SK-N-SH (cell line): ENCODE data around the gene CEP89. TPM values are rescaled to one million over a fixed set of nuclear protein-coding genes. Genes with fewer than 3 reads are reported as not detected.

Source experiments
- CTCF ChIA-PET: fragments of 300-600, 350-600 bp; formaldehyde crosslinking; extraction: SDS; loops from one replicate; lab custom pipeline; 2021; lab: Yijun Ruan, JAX
- POLR2A ChIA-PET: fragments of 350-600 bp; sonication (Branson Sonifier 250); formaldehyde crosslinking; extraction: SDS; loops from one replicate; lab custom pipeline; 2020; ENCODE audit warnings: antibody characterized with exemption, inconsistent platforms; lab: Yijun Ruan, JAX
- DNase-seq: peaks from one replicate; pipeline ENCODE4 v3.0.0; 2012
- H2AFZ ChIP-seq: fragments of 200-600 bp; sonication (generic); 2 replicates; pipeline ENCODE4 v1.8.1; 2016; ENCODE audit warnings: antibody characterized with exemption, mild to moderate bottlenecking, low read depth
- H3F3A ChIP-seq: fragments of 200-600 bp; sonication (generic); replicated peaks from 2 replicates; pipeline ENCODE3; 2016; ENCODE audit warnings: antibody characterized with exemption, mild to moderate bottlenecking; ENCODE audit not compliant: insufficient read depth
- H3K27ac ChIP-seq, 2 experiments: fragments of 200-500 bp in 1 of 2; fragments of 200-600 bp in 1 of 2; sonication (Bioruptor generic) in 1 of 2; sonication (generic), shearing (Covaris generic) in 1 of 2; 2 replicates each; pipeline versions ENCODE4 v1.5.1 to v1.6.1; 2014 to 2016; ENCODE audit warnings: low read depth in 2 of 2, inconsistent platforms in 1 of 2, low read length in 1 of 2, mild to moderate bottlenecking in 1 of 2, mixed read lengths in 1 of 2
- H3K27me3 ChIP-seq: fragments of 200-600 bp; sonication (generic), shearing (Covaris generic); 2 replicates; pipeline ENCODE4 v1.6.1; 2016; ENCODE audit warnings: mixed run types; ENCODE audit not compliant: insufficient read depth
- H3K36me3 ChIP-seq, 2 experiments: fragments of 200-500 bp in 1 of 2; fragments of 200-600 bp in 1 of 2; sonication (Bioruptor generic) in 1 of 2; sonication (generic) in 1 of 2; replicated peaks in 1 of 2; 2 replicates each; pipeline versions ENCODE3 to v1.5.1; 2014 to 2016; ENCODE audit warnings: low read length in 1 of 2, mild to moderate bottlenecking in 1 of 2; ENCODE audit not compliant: insufficient read depth in 2 of 2, control insufficient read depth in 1 of 2
- H3K4me1 ChIP-seq, 2 experiments: fragments of 200-500 bp in 1 of 2; fragments of 200-600 bp in 1 of 2; sonication (Bioruptor generic) in 1 of 2; sonication (generic), shearing (Covaris generic) in 1 of 2; 2 replicates each; pipeline versions ENCODE4 v1.5.1 to v1.6.1; 2014 to 2016; ENCODE audit warnings: low read depth in 1 of 2, low read length in 1 of 2, mixed run types in 1 of 2; ENCODE audit not compliant: insufficient read depth in 2 of 2, control insufficient read depth in 1 of 2
- H3K4me2 ChIP-seq: fragments of 200-600 bp; sonication (generic), shearing (Covaris generic); 2 replicates; pipeline ENCODE4 v1.6.1; 2017; ENCODE audit warnings: mixed run types
- H3K4me3 ChIP-seq, 2 experiments: fragments of 200-500 bp in 1 of 2; fragments of 200-600 bp in 1 of 2; sonication (Bioruptor generic) in 1 of 2; sonication (generic), shearing (Covaris generic) in 1 of 2; 2 replicates each; pipeline versions ENCODE4 v1.5.1 to v1.8.1; 2014 to 2016; ENCODE audit warnings: low read depth in 2 of 2, inconsistent platforms in 1 of 2, low read length in 1 of 2, mild to moderate bottlenecking in 1 of 2, mixed read lengths in 1 of 2, moderate library complexity in 1 of 2
- H3K79me2 ChIP-seq: fragments of 200-600 bp; sonication (generic); 2 replicates; pipeline ENCODE4 v1.8.1; 2017; ENCODE audit warnings: mild to moderate bottlenecking; ENCODE audit not compliant: insufficient read depth
- H3K9ac ChIP-seq: fragments of 200-600 bp; sonication (generic); 2 replicates; pipeline ENCODE4 v1.6.1; 2017; ENCODE audit warnings: mixed run types
- H3K9me2 ChIP-seq: fragments of 200-600 bp; sonication (generic); 2 replicates; pipeline ENCODE4 v1.6.1; 2017; ENCODE audit warnings: mixed run types
- H3K9me3 ChIP-seq: fragments of 200-600 bp; sonication (generic); 2 replicates; pipeline ENCODE4 v1.6.1; 2017; ENCODE audit warnings: mixed run types, mild to moderate bottlenecking, moderate library complexity
- H4K20me1 ChIP-seq: fragments of 200-600 bp; sonication (generic); 2 replicates; pipeline ENCODE4 v1.6.1; 2017; ENCODE audit warnings: mild to moderate bottlenecking, mixed run types; ENCODE audit not compliant: insufficient read depth
- ELF1 ChIP-seq: IDR thresholded peaks from 2 replicates; pipeline ENCODE4 v1.4.0; 2012
- EP300 ChIP-seq, 2 experiments: IDR thresholded peaks; 2 replicates each; pipeline versions ENCODE4 v1.4.0 to v1.6.1; 2012; ENCODE audit warnings: borderline replicate concordance in 1 of 2, low read depth in 1 of 2, low read length in 1 of 2
- FOSL2 ChIP-seq: IDR thresholded peaks from 2 replicates; pipeline ENCODE4 v1.4.0; 2012; ENCODE audit warnings: low read depth, mild to moderate bottlenecking, moderate library complexity, borderline replicate concordance
- FOXJ3 ChIP-seq: sonication (generic); formaldehyde crosslinking; IDR thresholded peaks from 2 replicates; pipeline ENCODE4 v1.5.1; 2020; ENCODE audit warnings: mild to moderate bottlenecking, missing genetic modification reagents
- FOXM1 ChIP-seq: IDR thresholded peaks from 2 replicates; pipeline ENCODE4 v1.4.0; 2012; ENCODE audit warnings: low read depth, mild to moderate bottlenecking
- GABPA ChIP-seq: IDR thresholded peaks from 2 replicates; pipeline ENCODE4 v1.4.0; 2012; ENCODE audit warnings: low read depth, mild to moderate bottlenecking
- IRF3 ChIP-seq: fragments of 150-350 bp; IDR thresholded peaks from 2 replicates; pipeline ENCODE4 v1.6.1; 2016; ENCODE audit warnings: mild to moderate bottlenecking, low read depth, low read length
- JUND ChIP-seq: IDR thresholded peaks from 2 replicates; pipeline ENCODE4 v1.4.0; 2012
- MXI1 ChIP-seq: IDR thresholded peaks from 2 replicates; pipeline ENCODE4 v1.6.1; 2012; ENCODE audit warnings: mild to moderate bottlenecking, low read depth, low read length, improper control_type of control experiment
- NFIC ChIP-seq: IDR thresholded peaks from 2 replicates; pipeline ENCODE4 v1.4.0; 2012; ENCODE audit warnings: borderline replicate concordance
- PBX3 ChIP-seq: IDR thresholded peaks from 2 replicates; pipeline ENCODE4; 2012
- RAD21 ChIP-seq: IDR thresholded peaks from 2 replicates; pipeline ENCODE4 v1.6.1; 2012; ENCODE audit warnings: mild to moderate bottlenecking, low read length
- RFX5 ChIP-seq: IDR thresholded peaks from 2 replicates; pipeline ENCODE4 v1.6.1; 2012; ENCODE audit warnings: mild to moderate bottlenecking, improper control_type of control experiment, low read length
- SMC3 ChIP-seq: IDR thresholded peaks from 2 replicates; pipeline ENCODE4 v1.6.1; 2012; ENCODE audit warnings: low read depth, low read length, improper control_type of control experiment
- TAF1 ChIP-seq: IDR thresholded peaks from 2 replicates; pipeline ENCODE4 v1.6.1; 2012; ENCODE audit warnings: low read depth, mild to moderate bottlenecking, low read length, moderate library complexity, borderline replicate concordance
- USF1 ChIP-seq: IDR thresholded peaks from 2 replicates; pipeline ENCODE4 v1.4.0; 2012; ENCODE audit warnings: low read depth, borderline replicate concordance
- YY1 ChIP-seq: IDR thresholded peaks from 2 replicates; pipeline ENCODE4 v1.4.0; 2012; ENCODE audit warnings: low read depth, mild to moderate bottlenecking
- WGBS: methylation state at CpG from one replicate; pipeline ENCODE4 v1.1.6; 2017; ENCODE audit warnings: low lambda C conversion rate; 5-methylcytosine and 5-hydroxymethylcytosine counted together
- polyA plus RNA-seq, 3 experiments: library from polyadenylated mRNA; depleted of rRNA; stranded (reverse); fragments of >200 nt; gene quantifications; 2 replicates each; pipeline ENCODE4 v1.2.3, GENCODE V29; 2012

The CEP89 gene
- polyA plus RNA-seq, 1 of the 3 experiments (the other 2 are of a cell fraction), result 16.4 TPM

GRCh38 chr19:32862173-32862572 lies 109.6 kb downstream of the CEP89 start:
- Histone ChIP-seq H3K9me2 (no peaks in the 10 kb centered on the region), H3K9me3 (no peaks in the 10 kb centered on the region), H3K4me2 (no peak overlapping the region), H3F3A (no peaks in the 10 kb centered on the region), H3K4me3 (no peak overlapping the region), H3K36me3 (no peaks in the 10 kb centered on the region), H3K4me1 (no peaks in the 10 kb centered on the region), H2AFZ (no peak overlapping the region), H3K27me3 (no peaks in the 10 kb centered on the region), H3K9ac (no peak overlapping the region), H4K20me1 (no peaks in the 10 kb centered on the region)
- POLR2A ChIA-PET, result no interaction called here
- TF ChIP-seq USF1 (no peak), SMC3 (no peak), RFX5 (no peak), TAF1 (no peak), FOSL2 (no peak), MXI1 (no peak), GABPA (no peak)
- TF ChIP-seq, all 33 proteins: peak for 0
- Histone ChIP-seq H3K27ac (no peak overlapping the region), H3K79me2 (no peaks in the 10 kb centered on the region)
- 64% methylated on average over 19 of the region's 19 CpGs for WGBS
- CTCF ChIA-PET, result no interaction called here
- DNase-seq, result no peak

GRCh38 chr19:32861596-32861995 lies 110.2 kb downstream of the CEP89 start:
- CTCF ChIA-PET, result no interaction called here

More at GRCh38 chr19:32861596-32861995, 110.2 kb downstream of the CEP89 start:
- whole genome bisulfite sequencing, result 94% methylated on average over 3 of the region's 3 CpGs
- no peak for DNase-seq
- H3K36me3 ChIP-seq, result no peaks in the 10 kb centered on the region
- no peak overlapping the region for H3K27ac ChIP-seq
- H3K4me2 ChIP-seq, result no peak overlapping the region
- H3K4me1 ChIP-seq, result no peaks in the 10 kb centered on the region
- H3K27me3 ChIP-seq, result no peaks in the 10 kb centered on the region
- H3K9me3 ChIP-seq, result no peaks in the 10 kb centered on the region
- H4K20me1 ChIP-seq, result no peaks in the 10 kb centered on the region
- POLR2A ChIA-PET, result no interaction called here
- H3K4me3 ChIP-seq, result no peak overlapping the region
- H3K79me2 ChIP-seq, result no peaks in the 10 kb centered on the region
- TF ChIP-seq PBX3, result no peak
- TF ChIP-seq ELF1, result no peak
- no peak for TF ChIP-seq FOXM1
- no peak for TF ChIP-seq FOXJ3 (CRISPR knock-in tag)
- no peak for TF ChIP-seq JUND
- no peak for TF ChIP-seq YY1
- no peak for TF ChIP-seq IRF3
- no peak for TF ChIP-seq RAD21
- no peak for TF ChIP-seq EP300 (IDR thresholded peaks at IDR 0.05; ENCODE audit: borderline replicate concordance in 1 of 2, low read depth in 1 of 2, low read length in 1 of 2)
- TF ChIP-seq NFIC, result no peak
- TF ChIP-seq MXI1, result no peak
- no peak for TF ChIP-seq SMC3
- H2AFZ ChIP-seq, result no peak overlapping the region
- H3F3A ChIP-seq, result no peaks in the 10 kb centered on the region
- H3K9ac ChIP-seq, result no peak overlapping the region
- H3K9me2 ChIP-seq, result no peaks in the 10 kb centered on the region
